Measurements from ENCODE around the gene SUZ12. TPM values are rescaled to one million over a fixed set of nuclear protein-coding genes. Genes with fewer than 3 reads are reported as not detected.

The SUZ12 gene
- 23.3 and 24.0 TPM in 2 replicates for total RNA-seq

DNA sequence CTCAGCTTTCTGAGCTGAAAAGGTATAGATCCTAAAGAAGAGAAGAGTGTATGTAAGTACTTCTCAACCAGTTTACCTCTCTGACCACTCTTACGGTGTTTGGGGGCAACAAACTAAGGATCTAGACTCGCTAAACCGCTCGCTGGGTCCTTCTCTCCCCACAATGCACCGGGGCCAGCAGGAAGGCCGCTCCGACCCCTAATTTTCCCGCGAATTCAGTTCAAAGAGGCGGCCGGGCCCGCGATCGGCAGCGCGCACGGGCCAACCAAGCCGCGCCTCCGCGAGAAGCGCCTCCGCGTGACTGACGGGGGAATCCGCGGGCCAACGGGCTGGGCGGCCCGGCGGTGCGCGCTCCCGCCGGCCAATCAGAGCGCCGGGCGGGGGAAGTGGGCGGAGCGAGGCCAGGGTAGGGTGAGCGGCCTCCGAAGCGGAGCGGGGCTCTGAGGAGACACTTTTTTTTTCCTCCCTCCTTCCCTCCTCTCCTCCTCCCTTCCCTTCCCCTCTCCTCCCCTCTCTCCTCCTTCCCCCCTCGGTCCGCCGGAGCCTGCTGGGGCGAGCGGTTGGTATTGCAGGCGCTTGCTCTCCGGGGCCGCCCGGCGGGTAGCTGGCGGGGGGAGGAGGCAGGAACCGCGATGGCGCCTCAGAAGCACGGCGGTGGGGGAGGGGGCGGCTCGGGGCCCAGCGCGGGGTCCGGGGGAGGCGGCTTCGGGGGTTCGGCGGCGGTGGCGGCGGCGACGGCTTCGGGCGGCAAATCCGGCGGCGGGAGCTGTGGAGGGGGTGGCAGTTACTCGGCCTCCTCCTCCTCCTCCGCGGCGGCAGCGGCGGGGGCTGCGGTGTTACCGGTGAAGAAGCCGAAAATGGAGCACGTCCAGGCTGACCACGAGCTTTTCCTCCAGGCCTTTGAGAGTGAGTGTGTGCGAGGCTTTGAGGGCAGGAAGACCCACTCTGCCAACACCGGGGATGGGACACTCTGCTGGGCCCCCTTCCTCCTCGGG is at the start of gene SUZ12:
Gene SUZ12 (plus strand): TSS at position 393 of the 995 bp plus-strand sequence. CDS start 240 bp downstream, at position 633.

DNA sequence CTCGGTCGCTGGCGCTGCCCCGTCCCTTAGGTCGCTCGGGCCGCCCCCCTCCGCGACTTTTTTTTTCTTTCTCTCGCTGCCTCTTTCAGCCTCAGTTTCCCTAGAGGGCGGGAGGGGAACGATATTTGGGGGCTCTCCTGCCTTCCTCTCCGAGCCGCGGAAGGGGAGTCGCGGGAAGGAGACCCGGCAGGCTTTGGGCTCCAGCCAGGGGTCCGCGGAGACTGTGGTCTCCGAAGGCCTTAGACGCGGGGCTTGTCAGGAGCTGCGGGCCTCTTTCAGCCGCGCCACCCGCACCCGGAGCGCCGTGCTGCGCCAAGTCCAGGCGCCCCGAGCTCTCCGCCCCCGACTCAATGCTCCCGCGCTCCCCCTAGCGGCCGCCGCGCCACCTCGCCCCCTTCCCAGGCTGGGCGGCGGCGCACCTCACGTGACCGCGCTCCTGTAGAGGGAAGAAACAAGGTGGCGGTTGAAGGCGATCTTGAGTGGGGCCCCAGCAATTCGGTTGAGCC is 70.2 kb downstream of the SUZ12 start, which contains the start of gene LRRC37B:
Gene LRRC37B (plus strand): TSS at position 427 of the 506 bp plus-strand sequence. CDS start 14,010 bp downstream, outside the sequence.

Other genes with a start within 250 kb of the SUZ12 start
- gene COPRS, start 77.8 kb upstream of the SUZ12 start, total RNA-seq = 70.0 and 71.5 TPM in 2 replicates
- 29.5 and 34.5 TPM in 2 replicates for gene UTP6, start 35.3 kb upstream of the SUZ12 start, total RNA-seq
- 10.7 and 13.5 TPM in 2 replicates for gene LRRC37B, start 70.4 kb downstream of the SUZ12 start, total RNA-seq
- 47.8 and 54.9 TPM in 2 replicates for gene RHOT1, start 205.5 kb downstream of the SUZ12 start, total RNA-seq